ENCODE measurements around the gene SMG5. TPM values are rescaled to one million over a fixed set of nuclear protein-coding genes. Genes with fewer than 3 reads are reported as not detected.

Gene SMG5
- polyA plus RNA-seq, 1 donor from 2014 or later, result 57.3 TPM

- peaks cover 14% of the 10 kb centered on the region for H3K79me2 ChIP-seq (replicated peaks; ENCODE audit: insufficient read depth, low read length)
- H3K9me2 ChIP-seq (ENCODE audit: insufficient read depth, low read length), result no peaks in the 10 kb centered on the region
- no peak overlapping the region for H3K9ac ChIP-seq (ENCODE audit: low read length)
- H3K4me2 ChIP-seq (ENCODE audit: low read length), result no peak overlapping the region
- H3K4me3 ChIP-seq (ENCODE audit: low read length), result no peak overlapping the region
- no peaks in the 10 kb centered on the region for H3K9me3 ChIP-seq (ENCODE audit: low read length)
- TF ChIP-seq MXI1 (conservative IDR thresholded peaks at IDR 0.05; ENCODE audit: poor library complexity, severe bottlenecking) (no peak), POLR2AphosphoS5 (IDR thresholded peaks at IDR 0.05) (no peak), RAD21 (conservative IDR thresholded peaks at IDR 0.05) (no peak), REST (IDR thresholded peaks at IDR 0.05; ENCODE audit: borderline replicate concordance) (no peak), EP300 (conservative IDR thresholded peaks at IDR 0.05; ENCODE audit: poor library complexity, severe bottlenecking) (no peak), TAF1 (IDR thresholded peaks at IDR 0.05; ENCODE audit: low read depth) (no peak), SMC3 (conservative IDR thresholded peaks at IDR 0.05; ENCODE audit: poor library complexity) (no peak), CTCF (IDR thresholded peaks at IDR 0.05; ENCODE audit: poor library complexity, severe bottlenecking) (no peak), EZH2 (IDR thresholded peaks at IDR 0.05; ENCODE audit: borderline replicate concordance, insufficient read depth, low read length, poor library complexity, severe bottlenecking) (no peak)
- no peak overlapping the region for H2AFZ ChIP-seq (ENCODE audit: low read depth, low read length)
- no peaks in the 10 kb centered on the region for H3F3A ChIP-seq (ENCODE audit: insufficient read depth, low read length, poor library complexity, severe bottlenecking)
- no peak overlapping the region for H3K27ac ChIP-seq (ENCODE audit: low read length)
- no peaks in the 10 kb centered on the region for H4K20me1 ChIP-seq (ENCODE audit: insufficient read depth)
- no peaks in the 10 kb centered on the region for H3K36me3 ChIP-seq (ENCODE audit: insufficient read depth, low read length)
- no peaks in the 10 kb centered on the region for H3K27me3 ChIP-seq (ENCODE audit: insufficient read depth, low read depth, low read length)
Observed at GRCh38 chr1:156286061-156286460, 3.4 kb upstream of the SMG5 start.

GRCh38 chr1:156285437-156285836 is 2.8 kb upstream of the SMG5 start:
- H3K4me2 ChIP-seq (ENCODE audit: low read length), result no peak overlapping the region
- no peaks in the 10 kb centered on the region for H3F3A ChIP-seq (ENCODE audit: insufficient read depth, low read length, poor library complexity, severe bottlenecking)
- H3K79me2 ChIP-seq (replicated peaks; ENCODE audit: insufficient read depth, low read length), result peaks cover 20% of the 10 kb centered on the region
- H3K27ac ChIP-seq (ENCODE audit: low read length), result no peak overlapping the region
- no peak overlapping the region for H3K4me3 ChIP-seq (ENCODE audit: low read length)
- H3K9me3 ChIP-seq (ENCODE audit: low read length), result no peaks in the 10 kb centered on the region
- no peak overlapping the region for H3K9ac ChIP-seq (ENCODE audit: low read length)
- H3K27me3 ChIP-seq (ENCODE audit: insufficient read depth, low read depth, low read length), result no peaks in the 10 kb centered on the region
- H3K36me3 ChIP-seq (ENCODE audit: insufficient read depth, low read length), result no peaks in the 10 kb centered on the region
- no peak for TF ChIP-seq RAD21 (conservative IDR thresholded peaks at IDR 0.05)
- no peak for TF ChIP-seq SMC3 (conservative IDR thresholded peaks at IDR 0.05; ENCODE audit: poor library complexity)
- TF ChIP-seq POLR2AphosphoS5 (IDR thresholded peaks at IDR 0.05), result no peak
- no peak for TF ChIP-seq MXI1 (conservative IDR thresholded peaks at IDR 0.05; ENCODE audit: poor library complexity, severe bottlenecking)
- TF ChIP-seq TAF1 (IDR thresholded peaks at IDR 0.05; ENCODE audit: low read depth), result no peak
- no peak for TF ChIP-seq REST (IDR thresholded peaks at IDR 0.05; ENCODE audit: borderline replicate concordance)
- TF ChIP-seq EZH2 (IDR thresholded peaks at IDR 0.05; ENCODE audit: borderline replicate concordance, insufficient read depth, low read length, poor library complexity, severe bottlenecking), result no peak
- TF ChIP-seq EP300 (conservative IDR thresholded peaks at IDR 0.05; ENCODE audit: poor library complexity, severe bottlenecking), result no peak
- no peak for TF ChIP-seq CTCF (IDR thresholded peaks at IDR 0.05; ENCODE audit: poor library complexity, severe bottlenecking)
- H4K20me1 ChIP-seq (ENCODE audit: insufficient read depth), result no peaks in the 10 kb centered on the region
- H3K9me2 ChIP-seq (ENCODE audit: insufficient read depth, low read length), result no peaks in the 10 kb centered on the region
- no peak overlapping the region for H2AFZ ChIP-seq (ENCODE audit: low read depth, low read length)

Measured in neural cell (in vitro differentiated cells).